Spleen (tissue), 11 donors: ENCODE data around the gene STAC3. TPM values are rescaled to one million over a fixed set of nuclear protein-coding genes. Genes with fewer than 3 reads are reported as not detected.

Experiments used
- DNase-seq: peaks from one replicate; pipeline ENCODE4 v3.0.0-alpha.2; 2020
- H3K27ac ChIP-seq, 8 donors: fragments of 200-600 bp; sonication (generic) in 7 of 8; 1 replicate in 4 of 8; 2 replicates in 4 of 8; pipeline versions ENCODE4 v1.5.0 to v1.8.0; 2016 to 2021; ENCODE audit warnings: inconsistent platforms in 4 of 8, mild to moderate bottlenecking in 4 of 8, moderate library complexity in 1 of 8
- H3K27me3 ChIP-seq, 7 donors: fragments of 200-600 bp; sonication (generic) in 6 of 7; replicated peaks in 1 of 7; 1 replicate in 4 of 7; 2 replicates in 3 of 7; pipeline versions ENCODE4 v1.5.0 to v1.8.0; 2016 to 2021; ENCODE audit warnings: inconsistent platforms in 3 of 7, mild to moderate bottlenecking in 1 of 7
- H3K36me3 ChIP-seq, 6 donors: fragments of 200-600 bp; sonication (generic) in 5 of 6; 1 replicate in 4 of 6; 2 replicates in 2 of 6; pipeline versions ENCODE4 v1.5.0 to v1.8.0; 2016 to 2021; ENCODE audit warnings: inconsistent platforms in 2 of 6
- H3K4me1 ChIP-seq, 6 donors: fragments of 200-600 bp; sonication (generic) in 5 of 6; 1 replicate in 3 of 6; 2 replicates in 3 of 6; pipeline versions ENCODE4 v1.5.0 to v1.8.0; 2016 to 2021; ENCODE audit warnings: inconsistent platforms in 3 of 6
- H3K4me3 ChIP-seq, 8 donors: fragments of 200-600 bp; sonication (generic) in 7 of 8; 1 replicate in 4 of 8; 2 replicates in 4 of 8; pipeline versions ENCODE4 v1.5.0 to v1.8.0; 2016 to 2021; ENCODE audit warnings: inconsistent platforms in 4 of 8, mild to moderate bottlenecking in 4 of 8, moderate library complexity in 2 of 8
- H3K9me3 ChIP-seq, 8 donors: fragments of 200-600 bp; sonication (generic) in 7 of 8; 1 replicate in 4 of 8; 2 replicates in 4 of 8; pipeline versions ENCODE4 v1.5.0 to v1.8.0; 2016 to 2021; ENCODE audit warnings: inconsistent platforms in 4 of 8
- CTCF ChIP-seq, 11 experiments: fragments of 200-600 bp in 7 of 11; fragments of 450-650 bp in 4 of 11; sonication (generic) in 4 of 11; IDR thresholded peaks in 8 of 11; conservative IDR thresholded peaks in 3 of 11; 1 replicate in 7 of 11; 2 replicates in 4 of 11; pipeline versions ENCODE4 v1.4.0 to v1.8.0; 2016 to 2021; ENCODE audit warnings: antibody characterized with exemption in 11 of 11, inconsistent platforms in 4 of 11, mild to moderate bottlenecking in 1 of 11
- POLR2A ChIP-seq, 3 donors: fragments of 450-650 bp; IDR thresholded peaks; one replicate each; pipeline ENCODE4 v1.5.1; 2017; ENCODE audit warnings: antibody characterized with exemption in 3 of 3, mild to moderate bottlenecking in 1 of 3
- POLR2AphosphoS5 ChIP-seq, 3 donors: sonication (generic); formaldehyde crosslinking; IDR thresholded peaks; one replicate each; pipeline ENCODE4 v1.5.1; 2017; ENCODE audit warnings: antibody characterized with exemption in 3 of 3
- WGBS, 5 donors: extraction: QIAGEN DNeasy Blood & Tissue Kit in 3 of 5; methylation state at CpG; one replicate each; pipeline versions ENCODE4 v1.1.5 to v1.1.7; 2013 to 2018; 5-methylcytosine and 5-hydroxymethylcytosine counted together
- intact Hi-C: fragments of 100-400 bp; cut with DNase I; formaldehyde crosslinking; loops from one replicate; pipeline ENCODE4 v1.15.0; 2023; ENCODE audit warnings: low total_unique reads
- polyA plus RNA-seq, 3 donors: library from polyadenylated mRNA; stranded (reverse); fragments of 200-250 nt; gene quantifications; one replicate each; pipeline ENCODE4 v1.2.1, GENCODE V29; 2013
- total RNA-seq, 7 donors: library from RNA; depleted of rRNA in 3 of 7; stranded (reverse); fragments of >200 nt in 3 of 7; fragmentation: NEBNext Ultra II Directional in 4 of 7; extraction: Animal tissue kit (Norgen Biotek cat#: 25700) in 4 of 7; gene quantifications; one replicate each; pipeline versions ENCODE4 v1.1.0 to v1.2.1, GENCODE V29; 2016 to 2021
- donor health status: healthy with polysubstance abuse.
- donor health status: DM: no; HTN: no; CAD: no; lungs with moderate emphysema.
- donor health status: DM: no; HTN: no; CAD: no.
- donor health status: Bipolar disorder and iron deficiency.
- donor health status: healthy.
- donor health status: DM: no; HTN: no; CAD: no.
- donor health status: DM: yes; HTN: yes; CAD: no.

STAC3 gene
- total and polyA plus RNA-seq, 10 donors, result 3.4 to 16.4 (median 8.6) TPM

DNA sequence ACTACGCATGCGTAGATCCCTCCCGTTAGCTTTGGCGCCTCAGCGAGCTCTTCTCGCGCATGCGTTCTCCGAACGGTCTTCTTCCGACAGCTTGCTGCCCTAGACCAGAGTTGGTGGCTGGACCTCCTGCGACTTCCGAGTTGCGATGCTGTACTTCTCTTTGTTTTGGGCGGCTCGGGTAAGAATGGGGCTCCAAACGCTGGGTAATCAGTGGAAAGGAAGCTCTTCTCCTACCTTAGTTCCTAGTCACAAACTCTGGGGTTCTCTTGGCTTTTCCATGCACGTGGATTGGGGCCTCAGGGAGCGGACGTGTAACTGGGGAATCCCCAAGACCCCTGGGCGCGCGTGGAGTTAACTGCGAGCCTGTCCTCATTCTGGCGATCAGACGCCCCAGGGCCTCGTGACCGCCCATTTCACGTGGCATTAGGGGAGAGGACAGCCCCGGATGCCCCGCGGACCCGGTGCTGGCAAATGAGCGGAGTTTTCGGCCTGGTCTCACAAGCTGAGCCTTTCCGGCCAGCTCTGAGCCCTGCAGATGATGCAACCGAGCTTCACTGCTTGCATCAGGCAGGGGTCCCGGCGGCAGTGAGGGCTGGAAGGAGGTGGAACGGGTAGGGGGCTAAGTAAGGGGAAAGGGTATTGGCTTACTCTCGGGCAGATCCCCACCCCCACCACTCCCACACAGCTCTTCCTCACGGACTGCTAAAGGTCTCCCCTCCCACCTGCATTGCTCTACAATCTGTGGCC is 21.2 kb downstream of the STAC3 start, which contains the start of gene SHMT2:
TSS of gene SHMT2 (plus strand) at position 78 of the 747 bp plus-strand sequence. CDS start at position 146, 68 bp downstream.
- TF ChIP-seq POLR2A (IDR thresholded peaks at IDR 0.05) (no peak), CTCF (IDR thresholded peaks at IDR 0.05 in 8 of 11, conservative IDR thresholded peaks at IDR 0.05 in 3 of 11) (peak in 3 of 11 experiments; percentile 2 to 22 (median 5)), POLR2AphosphoS5 (IDR thresholded peaks at IDR 0.05) (peak; percentile 80 to 83 (median 82))
- peaks cover 0 to 33% (median 25%) of the 10 kb centered on the region in 7 donors for H3K27me3 ChIP-seq
- peak within 1 kb of the TSS; percentile 38 to 85 (median 68) for H3K4me3 ChIP-seq
- peak within 1 kb of the TSS; percentile 66 to 89 (median 85) for H3K27ac ChIP-seq
- 0 to 1% (median 1%) methylated on average over 35 to 42 of the region's 42 CpGs for WGBS, 5 donors
- no peaks in the 10 kb centered on the region for H3K9me3 ChIP-seq
- peaks cover 20 to 97% (median 79%) of the 10 kb centered on the region in 6 donors for H3K4me1 ChIP-seq
- H3K36me3 ChIP-seq, result peaks cover 0 to 40% (median 32%) of the 10 kb centered on the region in 6 donors
- intact Hi-C loops, result no loop called here
- DNase-seq, result peak; percentile 96

DNA sequence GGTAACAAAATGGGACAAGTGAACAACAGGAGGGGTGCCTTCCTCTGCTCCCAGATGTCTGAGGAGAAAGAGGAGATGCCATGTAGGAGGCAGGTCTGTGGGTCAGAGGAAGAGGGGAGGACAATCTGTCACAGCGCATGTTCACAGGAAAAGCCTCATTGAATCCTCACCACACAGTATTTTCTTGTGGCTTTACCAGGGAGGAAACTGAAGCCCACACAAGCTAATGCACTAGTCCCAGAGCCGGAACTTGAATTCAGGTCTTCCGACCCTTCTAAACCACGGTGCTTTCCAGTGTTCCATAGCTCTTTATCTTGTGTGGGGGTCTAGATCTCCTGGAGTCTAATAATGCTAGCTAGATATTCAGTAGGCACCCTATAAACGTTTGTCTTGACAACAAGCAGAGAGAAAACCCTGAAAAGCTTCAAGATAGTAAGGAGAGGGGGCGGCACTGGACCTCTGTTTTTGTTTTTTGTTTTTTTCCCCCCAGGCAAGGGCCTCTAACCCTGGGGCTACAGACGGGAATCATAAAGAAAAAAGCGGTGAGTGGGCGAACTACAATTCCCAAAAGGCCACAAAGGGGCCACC is 21.8 kb downstream of the STAC3 start:
- Histone ChIP-seq H3K4me1 (peaks cover 16 to 97% (median 77%) of the 10 kb centered on the region in 6 donors), H3K27me3 (peaks cover 0 to 39% (median 32%) of the 10 kb centered on the region in 7 donors), H3K27ac (peak overlapping the region in 7 of 8 donors; percentile 81 to 89 (median 85)), H3K4me3 (peak overlapping the region; percentile 38 to 85 (median 68)), H3K9me3 (no peaks in the 10 kb centered on the region), H3K36me3 (peaks cover 0 to 33% (median 30%) of the 10 kb centered on the region in 6 donors)
- WGBS, 5 donors, result 1 to 2% (median 1%) methylated on average over 9 of the region's 9 CpGs
- TF ChIP-seq POLR2AphosphoS5 (IDR thresholded peaks at IDR 0.05) (no peak), CTCF (IDR thresholded peaks at IDR 0.05 in 8 of 11, conservative IDR thresholded peaks at IDR 0.05 in 3 of 11) (peak in 7 of 11 experiments; percentile 23 to 53 (median 36))
- intact Hi-C loops, result no loop called here
- DNase-seq, result no peak

DNA sequence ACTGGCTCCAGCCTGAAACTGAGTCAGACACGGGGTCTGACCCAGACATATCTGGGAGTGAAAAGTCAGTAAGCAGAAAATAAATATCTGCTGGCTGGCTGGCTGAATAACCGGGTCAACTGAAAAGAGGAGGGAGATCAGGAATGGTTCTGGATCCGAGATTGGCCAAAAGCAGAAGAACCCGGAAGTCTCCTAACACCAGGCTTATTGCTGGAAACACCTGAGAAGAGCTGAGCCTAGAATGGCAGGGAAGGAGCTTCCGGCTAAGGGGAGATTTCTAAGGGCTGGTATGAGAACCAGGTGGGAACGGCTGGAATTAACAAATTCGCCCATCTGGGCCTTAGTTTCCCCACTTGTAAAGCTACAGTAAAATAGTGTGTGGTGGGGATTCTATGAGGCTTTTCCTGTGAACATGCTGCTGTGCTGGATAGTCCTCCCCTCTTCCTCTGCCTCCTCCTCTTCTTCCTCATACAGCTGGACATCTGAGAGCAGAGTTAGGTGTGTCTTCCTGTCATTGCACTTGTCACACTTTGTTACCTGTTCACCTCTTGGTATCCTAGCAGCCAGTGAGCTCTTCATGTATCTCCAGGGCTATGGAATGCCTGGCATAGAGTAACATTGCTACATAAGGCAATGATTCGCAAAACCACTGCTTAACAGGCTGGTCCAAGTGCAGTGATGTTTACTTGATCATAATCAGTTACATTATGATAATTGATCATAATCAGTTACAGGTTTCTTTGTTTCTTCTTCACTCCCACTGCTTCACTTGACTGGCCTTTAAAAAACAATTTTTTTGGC is 23.5 kb downstream of the STAC3 start:
- Histone ChIP-seq H3K36me3 (peaks cover 0 to 17% (median 14%) of the 10 kb centered on the region in 6 donors), H3K27ac (no peak overlapping the region), H3K9me3 (no peaks in the 10 kb centered on the region), H3K27me3 (peaks cover 0 to 56% (median 48%) of the 10 kb centered on the region in 7 donors), H3K4me1 (peaks cover 14 to 97% (median 68%) of the 10 kb centered on the region in 6 donors), H3K4me3 (peak overlapping the region in 1 of 8 donors; percentile 51)
- WGBS, 5 donors, result 39 to 58% (median 51%) methylated on average over 7 to 8 of the region's 8 CpGs
- TF ChIP-seq CTCF (IDR thresholded peaks at IDR 0.05 in 8 of 11, conservative IDR thresholded peaks at IDR 0.05 in 3 of 11), result no peak
- no peak for TF ChIP-seq POLR2AphosphoS5 (IDR thresholded peaks at IDR 0.05)
- TF ChIP-seq POLR2A (IDR thresholded peaks at IDR 0.05), result no peak
- DNase-seq, result no peak
- intact Hi-C loops, result no loop called here
